CD14-positive monocyte (primary cell): ENCODE results near the gene HAUS7. TPM values are rescaled to one million over a fixed set of nuclear protein-coding genes. Genes with fewer than 3 reads are reported as not detected.

ENCODE experiments used
- DNase-seq, 3 donors: peaks; one replicate each; pipeline ENCODE4 v3.0.0-alpha.2; 2011 to 2022
- H2AFZ ChIP-seq: 2 replicates; pipeline ENCODE4 v1.6.0; 2012; ENCODE audit warnings: mild to moderate bottlenecking, low read depth, low read length, inconsistent platforms; ENCODE audit not compliant: insufficient read depth, poor library complexity, severe bottlenecking
- H3K27ac ChIP-seq, 2 donors: 1 replicate in 1 of 2; 2 replicates in 1 of 2; pipeline ENCODE4 v1.5.1; 2012 to 2013; ENCODE audit warnings: low read length in 2 of 2, control low read depth in 1 of 2, inconsistent platforms in 1 of 2, low read depth in 1 of 2, mild to moderate bottlenecking in 1 of 2
- H3K27me3 ChIP-seq, 2 donors: one replicate each; pipeline versions ENCODE4 v1.6.0 to v1.6.1; 2011 to 2013; ENCODE audit warnings: low read length in 2 of 2; ENCODE audit not compliant: control insufficient read depth in 2 of 2, insufficient read depth in 2 of 2
- H3K36me3 ChIP-seq, 2 donors: replicated peaks in 1 of 2; 1 replicate in 1 of 2; 2 replicates in 1 of 2; pipeline versions ENCODE4 v1.5.1 to v1.6.1; 2012 to 2013; ENCODE audit warnings: low read length in 2 of 2, control low read depth in 1 of 2, inconsistent platforms in 1 of 2, mild to moderate bottlenecking in 1 of 2; ENCODE audit not compliant: insufficient read depth in 2 of 2, control insufficient read depth in 1 of 2
- H3K4me1 ChIP-seq, 2 donors: 1 replicate in 1 of 2; 2 replicates in 1 of 2; pipeline versions ENCODE4 v1.5.1 to v1.6.1; 2012 to 2013; ENCODE audit warnings: low read length in 2 of 2, control low read depth in 1 of 2, inconsistent platforms in 1 of 2, mild to moderate bottlenecking in 1 of 2, moderate library complexity in 1 of 2; ENCODE audit not compliant: insufficient read depth in 2 of 2, control insufficient read depth in 1 of 2
- H3K4me2 ChIP-seq: replicated peaks from 2 replicates; pipeline ENCODE3; 2012; ENCODE audit warnings: low read length, moderate library complexity, mild to moderate bottlenecking; ENCODE audit not compliant: poor library complexity, severe bottlenecking; ENCODE audit errors: extremely low read depth
- H3K4me3 ChIP-seq, 3 experiments: fragments of 200-600 bp in 1 of 3; sonication (generic) in 1 of 3; replicated peaks in 1 of 3; 1 replicate in 2 of 3; 2 replicates in 1 of 3; pipeline ENCODE4 v1.5.1; 2011 to 2013; ENCODE audit warnings: low read length in 3 of 3, mild to moderate bottlenecking in 3 of 3, control low read depth in 2 of 3, low read depth in 2 of 3, inconsistent platforms in 1 of 3, moderate library complexity in 1 of 3
- H3K79me2 ChIP-seq: 2 replicates; pipeline ENCODE4 v1.6.0; 2012; ENCODE audit warnings: mild to moderate bottlenecking, control low read depth, inconsistent platforms, low read length, moderate library complexity; ENCODE audit not compliant: insufficient read depth
- H3K9ac ChIP-seq: 2 replicates; pipeline ENCODE4 v1.6.0; 2017; ENCODE audit warnings: low read length, mild to moderate bottlenecking; ENCODE audit not compliant: insufficient read depth, poor library complexity, severe bottlenecking
- H3K9me3 ChIP-seq, 2 donors: replicated peaks in 1 of 2; 1 replicate in 1 of 2; 2 replicates in 1 of 2; pipeline versions ENCODE4 v1.5.1 to v1.6.1; 2012 to 2013; ENCODE audit warnings: low read length in 2 of 2, control low read depth in 1 of 2; ENCODE audit not compliant: control insufficient read depth in 1 of 2, insufficient read depth in 1 of 2
- H4K20me1 ChIP-seq: 2 replicates; pipeline ENCODE4 v1.6.0; 2012; ENCODE audit warnings: mild to moderate bottlenecking, low read length, control low read depth, moderate library complexity; ENCODE audit not compliant: insufficient read depth
- H3K27ac Mint-ChIP-seq, 7 donors: one replicate each; pipeline ENCODE4 v1.8.0; 2020; ENCODE audit warnings: mild to moderate bottlenecking in 7 of 7, mixed read lengths in 7 of 7, moderate library complexity in 6 of 7, inconsistent platforms in 2 of 7
- H3K27me3 Mint-ChIP-seq, 3 donors: one replicate each; pipeline ENCODE4 v1.8.0; 2021 to 2022; ENCODE audit warnings: low read depth in 3 of 3, mild to moderate bottlenecking in 3 of 3, mixed read lengths in 3 of 3, moderate library complexity in 3 of 3, inconsistent platforms in 1 of 3
- H3K36me3 Mint-ChIP-seq, 2 donors: one replicate each; pipeline ENCODE4 v1.8.0; 2020; ENCODE audit warnings: mixed read lengths in 2 of 2, inconsistent platforms in 1 of 2, mild to moderate bottlenecking in 1 of 2
- H3K4me1 Mint-ChIP-seq: one replicate; pipeline ENCODE4 v1.8.0; 2020; ENCODE audit warnings: mild to moderate bottlenecking, mixed read lengths
- H3K4me3 Mint-ChIP-seq, 2 donors: one replicate each; pipeline ENCODE4 v1.8.0; 2020; ENCODE audit warnings: mild to moderate bottlenecking in 2 of 2, mixed read lengths in 2 of 2, moderate library complexity in 1 of 2
- H3K9me3 Mint-ChIP-seq, 7 donors: one replicate each; pipeline ENCODE4 v1.8.0; 2020 to 2022; ENCODE audit warnings: mixed read lengths in 7 of 7, mild to moderate bottlenecking in 6 of 7, moderate library complexity in 6 of 7, inconsistent platforms in 2 of 7
- CTCF ChIP-seq: fragments of 200-600 bp; IDR thresholded peaks from one replicate; pipeline ENCODE4 v1.8.0; 2022; ENCODE audit warnings: antibody characterized with exemption, mild to moderate bottlenecking
- WGBS: methylation state at CpG from one replicate; pipeline ENCODE4 v1.1.5; 2013; ENCODE audit warnings: missing lambda C conversion rate; ENCODE audit not compliant: insufficient coverage; 5-methylcytosine and 5-hydroxymethylcytosine counted together
- intact Hi-C, 2 donors: fragments of 100-400 bp; cut with micrococcal nuclease; formaldehyde crosslinking; loops; one replicate each; pipeline versions ENCODE4 v1.15.0 to v1.15.1; 2023
- polyA plus RNA-seq, 3 donors: library from polyadenylated mRNA; depleted of rRNA in 1 of 3; unstranded in 2 of 3; stranded (reverse) in 1 of 3; fragments of 300-500 nt in 2 of 3; fragments of >200 nt in 1 of 3; fragmentation: Illumina TruSeq in 2 of 3; gene quantifications; 1 replicate in 2 of 3; 2 replicates in 1 of 3; pipeline ENCODE4 v1.2.3, GENCODE V29; 2012 to 2021

The HAUS7 gene
- polyA plus RNA-seq, 3 donors = 23.8 to 37.5 (median 26.7) TPM

GRCh38 chrX:153482376-153483015, 12.1 kb upstream of the HAUS7 start:
- 93% methylated on average over 9 of the region's 23 CpGs for WGBS
- intact Hi-C loops = no loop called here
- H3K79me2 ChIP-seq = no peaks in the 10 kb centered on the region
- H3K36me3 ChIP-seq = no peaks in the 10 kb centered on the region
- H4K20me1 ChIP-seq = no peaks in the 10 kb centered on the region
- no peak for DNase-seq
- H3K4me3 Mint-ChIP-seq = no peak overlapping the region
- no peak overlapping the region for H3K27ac ChIP-seq
- no peaks in the 10 kb centered on the region for H3K27me3 ChIP-seq
- peaks cover 0 to 2% (median 0%) of the 10 kb centered on the region in 7 donors for H3K9me3 Mint-ChIP-seq
- no peak overlapping the region for H3K27ac Mint-ChIP-seq
- no peaks in the 10 kb centered on the region for H3K9me3 ChIP-seq
- H3K36me3 Mint-ChIP-seq = no peaks in the 10 kb centered on the region
- TF ChIP-seq CTCF = no peak
- no peak overlapping the region for H2AFZ ChIP-seq
- no peak overlapping the region for H3K4me2 ChIP-seq
- H3K9ac ChIP-seq = no peak overlapping the region
- H3K27me3 Mint-ChIP-seq = peaks cover 0 to 9% (median 1%) of the 10 kb centered on the region in 3 donors
- no peak overlapping the region for H3K4me3 ChIP-seq
- no peaks in the 10 kb centered on the region for H3K4me1 Mint-ChIP-seq
- H3K4me1 ChIP-seq = no peaks in the 10 kb centered on the region

- no peak overlapping the region for H3K9ac ChIP-seq
- H3K27me3 Mint-ChIP-seq = peaks cover under 1 to 12% (median 5%) of the 10 kb centered on the region in 3 donors
- H2AFZ ChIP-seq = no peak overlapping the region
- WGBS = 92% methylated on average over 4 of the region's 13 CpGs
- H3K27ac Mint-ChIP-seq = no peak overlapping the region
- H3K79me2 ChIP-seq = no peaks in the 10 kb centered on the region
- H3K4me1 Mint-ChIP-seq = no peaks in the 10 kb centered on the region
- intact Hi-C loops = no loop called here
- no peaks in the 10 kb centered on the region for H3K4me1 ChIP-seq
- TF ChIP-seq CTCF = no peak
- DNase-seq = no peak
- H3K9me3 ChIP-seq = no peaks in the 10 kb centered on the region
- no peaks in the 10 kb centered on the region for H3K27me3 ChIP-seq
- H3K36me3 ChIP-seq = no peaks in the 10 kb centered on the region
- peaks cover 0 to 2% (median 0%) of the 10 kb centered on the region in 7 donors for H3K9me3 Mint-ChIP-seq
- no peak overlapping the region for H3K27ac ChIP-seq
- no peaks in the 10 kb centered on the region for H3K36me3 Mint-ChIP-seq
- no peak overlapping the region for H3K4me3 ChIP-seq
- no peaks in the 10 kb centered on the region for H4K20me1 ChIP-seq
- H3K4me2 ChIP-seq = no peak overlapping the region
- H3K4me3 Mint-ChIP-seq = no peak overlapping the region
These were observed 10.7 kb upstream of the HAUS7 start for GRCh38 chrX:153481043-153481442.
